Kidney (tissue), 14 donors: ENCODE results near the gene OR10J1. TPM values are rescaled to one million over a fixed set of nuclear protein-coding genes. Genes with fewer than 3 reads are reported as not detected.

ENCODE experiments used
- DNase-seq, 5 donors: peaks; one replicate each; pipeline ENCODE4 v3.0.0-alpha.2; 2013 to 2020
- FAIRE-seq: peaks from 2 replicates; lab custom pipeline; 2012; peaks lifted over from hg19 to GRCh38; lab: Jason Lieb, UNC
- H3K27ac ChIP-seq, 2 donors: one replicate each; pipeline ENCODE4 v1.7.0; 2013; ENCODE audit warnings: low read depth in 2 of 2, low read length in 2 of 2, inconsistent platforms in 1 of 2
- H3K27me3 ChIP-seq: one replicate; pipeline ENCODE4 v1.7.1; 2013; ENCODE audit warnings: low read length, inconsistent platforms; ENCODE audit not compliant: control insufficient read depth, insufficient read depth
- H3K36me3 ChIP-seq, 3 donors: one replicate each; pipeline versions ENCODE4 v1.7.0 to v1.7.1; 2013; ENCODE audit warnings: low read length in 3 of 3, control low read depth in 1 of 3, inconsistent platforms in 1 of 3; ENCODE audit not compliant: insufficient read depth in 3 of 3, control insufficient read depth in 2 of 3
- H3K4me1 ChIP-seq, 3 donors: one replicate each; pipeline versions ENCODE4 v1.7.0 to v1.7.1; 2013; ENCODE audit warnings: low read length in 3 of 3, inconsistent platforms in 1 of 3, low read depth in 1 of 3; ENCODE audit not compliant: control insufficient read depth in 2 of 3, insufficient read depth in 2 of 3
- H3K4me3 ChIP-seq, 3 donors: one replicate each; pipeline versions ENCODE4 v1.7.0 to v1.8.1; 2013; ENCODE audit warnings: low read length in 3 of 3, control low read depth in 1 of 3, inconsistent platforms in 1 of 3
- H3K9ac ChIP-seq, 3 donors: one replicate each; pipeline versions ENCODE4 v1.7.0 to v1.7.1; 2013; ENCODE audit warnings: low read length in 3 of 3, control low read depth in 1 of 3, inconsistent platforms in 1 of 3
- H3K9me3 ChIP-seq, 3 donors: one replicate each; pipeline versions ENCODE4 v1.7.0 to v1.7.1; 2013; ENCODE audit warnings: low read length in 3 of 3, control low read depth in 1 of 3, inconsistent platforms in 1 of 3; ENCODE audit not compliant: control insufficient read depth in 2 of 3, insufficient read depth in 1 of 3
- CTCF ChIP-seq: IDR thresholded peaks from 3 replicates; pipeline ENCODE4 v1.5.1; 2012; ENCODE audit warnings: mild to moderate bottlenecking, moderate library complexity, borderline replicate concordance; ENCODE audit not compliant: insufficient read depth; ENCODE audit errors: extremely low read depth
- intact Hi-C: fragments of 100-400 bp; cut with DNase I; formaldehyde crosslinking; loops from one replicate; pipeline ENCODE4 v1.11.1; 2022
- polyA plus RNA-seq: library from polyadenylated mRNA; stranded (reverse); fragments of 350-450 nt; fragmentation: Illumina TruSeq; extraction: RNeasy Lipid Tissue Mini Kit (QIAGEN cat#74804); gene quantifications from one replicate; pipeline ENCODE4 v1.2.3, GENCODE V29; 2014; ENCODE audit warnings: low read depth, low replicate concordance; ENCODE audit not compliant: insufficient read depth
- total RNA-seq: library from RNA; stranded (reverse); fragmentation: NEBNext Ultra II Directional; extraction: Animal tissue kit (Norgen Biotek cat#: 25700); gene quantifications from one replicate; pipeline ENCODE4 v1.2.1, GENCODE V29; 2021
- donor health status: control.
- donor health status: control.
- donor health status: control.
- donor health status: control.
- donor health status: control.
- donor health status: DM: yes; HTN: yes; CAD: no.
- donor health status: Normal renal cell carcinoma (clear cell type).

OR10J1 gene
- total and polyA plus RNA-seq, 2 donors from 2014 or later = not detected

GRCh38 chr1:159459551-159459950 is 20.0 kb downstream of the OR10J1 start:
- Histone ChIP-seq H3K9me3 (no peaks in the 10 kb centered on the region), H3K27ac (no peak overlapping the region), H3K36me3 (no peaks in the 10 kb centered on the region), H3K4me1 (no peaks in the 10 kb centered on the region), H3K9ac (no peak overlapping the region), H3K4me3 (no peak overlapping the region), H3K27me3 (no peaks in the 10 kb centered on the region)
- intact Hi-C loops = no loop called here
- DNase-seq (no peak), FAIRE-seq (no peak)
- no peak for TF ChIP-seq CTCF

GRCh38 chr1:159465191-159465603 is 25.7 kb downstream of the OR10J1 start:
- FAIRE-seq = no peak
- no peaks in the 10 kb centered on the region for H3K9me3 ChIP-seq
- no peak for TF ChIP-seq CTCF
- no peak for DNase-seq
- no peaks in the 10 kb centered on the region for H3K4me1 ChIP-seq
- H3K4me3 ChIP-seq = no peak overlapping the region
- H3K36me3 ChIP-seq = no peaks in the 10 kb centered on the region
- H3K9ac ChIP-seq = no peak overlapping the region
- no peak overlapping the region for H3K27ac ChIP-seq
- H3K27me3 ChIP-seq = no peaks in the 10 kb centered on the region
- intact Hi-C loops = no loop called here

GRCh38 chr1:159468321-159468720 is 28.8 kb downstream of the OR10J1 start:
- Histone ChIP-seq H3K9me3 (no peaks in the 10 kb centered on the region), H3K4me1 (no peaks in the 10 kb centered on the region), H3K27ac (no peak overlapping the region), H3K27me3 (no peaks in the 10 kb centered on the region), H3K4me3 (no peak overlapping the region), H3K9ac (no peak overlapping the region), H3K36me3 (no peaks in the 10 kb centered on the region)
- no peak for TF ChIP-seq CTCF
- no peak for FAIRE-seq
- intact Hi-C loops = no loop called here
- DNase-seq = no peak

- no peak for TF ChIP-seq CTCF
- Histone ChIP-seq H3K4me3 (no peak overlapping the region), H3K36me3 (no peaks in the 10 kb centered on the region), H3K27ac (no peak overlapping the region), H3K27me3 (no peaks in the 10 kb centered on the region), H3K9me3 (no peaks in the 10 kb centered on the region), H3K4me1 (no peaks in the 10 kb centered on the region), H3K9ac (no peak overlapping the region)
- peak in 2 of 5 donors; percentile 6 to 12 for DNase-seq
- intact Hi-C loops = no loop called here
- FAIRE-seq = no peak
These were observed 30.5 kb downstream of the OR10J1 start for GRCh38 chr1:159469921-159470533.
